Measurements from ENCODE around the gene TCERG1L.

Gene TCERG1L

DNA sequence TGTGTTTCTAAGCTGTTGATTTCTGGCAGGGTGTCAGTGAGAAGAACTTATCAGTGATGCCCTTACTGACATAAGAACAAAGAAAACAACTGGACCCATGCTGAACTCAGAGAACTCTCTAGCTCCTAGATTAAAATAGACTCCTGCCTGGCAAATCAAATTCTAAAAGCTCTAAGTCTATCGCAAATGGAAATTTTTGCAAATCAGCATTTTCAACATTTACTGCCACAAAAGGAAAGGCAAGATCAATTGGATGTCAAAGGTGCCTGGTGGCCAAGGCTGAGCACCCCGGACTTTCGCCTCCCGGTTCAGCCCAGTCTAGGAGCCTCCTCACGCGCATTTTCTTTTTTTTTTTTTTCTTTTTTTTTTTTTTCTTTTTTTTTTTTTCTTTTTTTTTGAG is 251.6 kb downstream of the TCERG1L start:
- Histone ChIP-seq H4K91ac (ENCODE audit: low read depth, low read length, poor library complexity) (no peak overlapping the region), H3K27ac (replicated peaks; ENCODE audit: low read length) (no peak overlapping the region), H2BK5ac (ENCODE audit: low read length) (no peak overlapping the region), H3K14ac (ENCODE audit: low read length) (no peak overlapping the region), H2BK12ac (ENCODE audit: low read length) (no peak overlapping the region), H3K4me3 (ENCODE audit: low read length in 2 of 2) (no peak overlapping the region), H3K36me3 (replicated peaks in 1 of 2; ENCODE audit: control insufficient read depth in 2 of 2, insufficient read depth in 2 of 2, low read length in 2 of 2) (no peaks in the 10 kb centered on the region), H2AFZ (ENCODE audit: low read length) (no peak overlapping the region), H3K4me1 (ENCODE audit: control insufficient read depth in 2 of 2, insufficient read depth in 1 of 2, low read depth in 1 of 2, low read length in 2 of 2) (no peaks in the 10 kb centered on the region), H3K4me2 (ENCODE audit: insufficient read depth, low read length, poor library complexity, severe bottlenecking) (no peak overlapping the region), H3K4ac (ENCODE audit: low read length) (no peak overlapping the region), H3K79me1 (ENCODE audit: low read depth, low read length) (no peaks in the 10 kb centered on the region), H2BK120ac (ENCODE audit: low read depth, low read length) (no peak overlapping the region), H3K9me3 (replicated peaks in 1 of 2; ENCODE audit: control insufficient read depth in 2 of 2, insufficient read depth in 1 of 2, low read depth in 1 of 2, low read length in 2 of 2) (no peaks in the 10 kb centered on the region), H3K27me3 (ENCODE audit: control insufficient read depth in 3 of 3, insufficient read depth in 3 of 3, low read depth in 1 of 3, low read length in 3 of 3) (no peaks in the 10 kb centered on the region), H3K18ac (ENCODE audit: low read length) (no peak overlapping the region), H2BK15ac (ENCODE audit: low read length) (no peak overlapping the region), H3K9ac (ENCODE audit: low read depth, low read length, poor library complexity) (no peak overlapping the region), H4K8ac (ENCODE audit: low read depth, low read length) (no peak overlapping the region), H3K23ac (ENCODE audit: low read depth, low read length, poor library complexity) (no peak overlapping the region), H2AK5ac (ENCODE audit: low read depth, low read length) (no peak overlapping the region)
- DNase-seq (ENCODE audit: low spot score), result no peak
- no CpG with 5 or more reads among the region's 6 CpGs for WGBS, 2 donors (ENCODE audit: extremely low coverage in 2 of 2, insufficient read length in 2 of 2, insufficient replicate concordance in 1 of 2)

DNA sequence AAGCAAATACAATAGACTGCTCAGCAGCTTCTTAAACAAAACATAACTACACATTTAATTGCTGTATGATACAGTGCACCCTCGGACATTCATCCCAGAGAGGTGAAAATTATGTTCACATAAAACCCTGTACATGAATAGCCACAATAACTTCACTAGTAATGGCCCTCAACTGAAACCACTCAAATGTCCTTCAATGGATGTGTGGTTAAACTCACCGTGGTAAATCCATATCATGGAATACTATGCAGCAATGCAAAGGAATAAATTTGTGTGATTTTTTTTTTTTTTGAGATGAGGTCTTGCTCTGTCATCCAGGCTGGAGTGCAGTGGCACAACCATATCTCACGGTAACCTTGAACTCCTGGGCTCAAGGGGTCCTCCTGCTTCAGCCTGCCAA is 252.7 kb downstream of the TCERG1L start:
- no peak overlapping the region for H3K23ac ChIP-seq (ENCODE audit: low read depth, low read length, poor library complexity)
- H2BK5ac ChIP-seq (ENCODE audit: low read length), result no peak overlapping the region
- H3K27ac ChIP-seq (replicated peaks; ENCODE audit: low read length), result no peak overlapping the region
- no peak for DNase-seq (ENCODE audit: low spot score)
- no peaks in the 10 kb centered on the region for H3K36me3 ChIP-seq (replicated peaks in 1 of 2; ENCODE audit: control insufficient read depth in 2 of 2, insufficient read depth in 2 of 2, low read length in 2 of 2)
- H3K27me3 ChIP-seq (ENCODE audit: control insufficient read depth in 3 of 3, insufficient read depth in 3 of 3, low read depth in 1 of 3, low read length in 3 of 3), result no peaks in the 10 kb centered on the region
- no peak overlapping the region for H3K14ac ChIP-seq (ENCODE audit: low read length)
- no peak overlapping the region for H2AK5ac ChIP-seq (ENCODE audit: low read depth, low read length)
- H3K9me3 ChIP-seq (replicated peaks in 1 of 2; ENCODE audit: control insufficient read depth in 2 of 2, insufficient read depth in 1 of 2, low read depth in 1 of 2, low read length in 2 of 2), result no peaks in the 10 kb centered on the region
- WGBS, 2 donors (ENCODE audit: extremely low coverage in 2 of 2, insufficient read length in 2 of 2, insufficient replicate concordance in 1 of 2), result no CpG with 5 or more reads among the region's 3 CpGs
- no peak overlapping the region for H2BK12ac ChIP-seq (ENCODE audit: low read length)
- no peaks in the 10 kb centered on the region for H3K79me1 ChIP-seq (ENCODE audit: low read depth, low read length)
- no peak overlapping the region for H3K4me2 ChIP-seq (ENCODE audit: insufficient read depth, low read length, poor library complexity, severe bottlenecking)
- no peak overlapping the region for H2AFZ ChIP-seq (ENCODE audit: low read length)
- H3K4ac ChIP-seq (ENCODE audit: low read length), result no peak overlapping the region
- no peak overlapping the region for H3K18ac ChIP-seq (ENCODE audit: low read length)
- H3K9ac ChIP-seq (ENCODE audit: low read depth, low read length, poor library complexity), result no peak overlapping the region
- H4K91ac ChIP-seq (ENCODE audit: low read depth, low read length, poor library complexity), result no peak overlapping the region
- no peak overlapping the region for H2BK15ac ChIP-seq (ENCODE audit: low read length)
- H2BK120ac ChIP-seq (ENCODE audit: low read depth, low read length), result no peak overlapping the region
- no peak overlapping the region for H3K4me3 ChIP-seq (ENCODE audit: low read length in 2 of 2)
- no peak overlapping the region for H4K8ac ChIP-seq (ENCODE audit: low read depth, low read length)
- no peaks in the 10 kb centered on the region for H3K4me1 ChIP-seq (ENCODE audit: control insufficient read depth in 2 of 2, insufficient read depth in 1 of 2, low read depth in 1 of 2, low read length in 2 of 2)

DNA sequence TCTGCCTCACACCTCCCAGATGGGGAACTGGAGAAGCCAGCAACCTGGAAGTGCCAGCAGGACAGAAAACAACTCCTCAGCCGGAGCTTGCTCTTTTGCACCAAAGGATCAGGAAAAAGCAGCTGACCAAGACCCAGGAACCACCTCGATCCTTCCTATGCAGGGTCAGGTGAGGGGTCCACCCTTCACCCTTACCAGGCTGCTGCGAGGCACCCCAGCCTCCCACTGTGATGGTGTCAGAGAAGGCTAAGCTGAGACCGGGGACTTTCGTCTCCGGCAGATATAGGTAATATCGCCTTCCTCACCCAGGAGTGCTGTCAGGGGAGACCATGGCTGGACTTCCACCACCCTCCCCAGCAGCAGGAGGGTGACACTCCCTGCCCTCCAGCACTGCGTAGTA is 254.7 kb downstream of the TCERG1L start:
- H3K36me3 ChIP-seq (replicated peaks in 1 of 2; ENCODE audit: control insufficient read depth in 2 of 2, insufficient read depth in 2 of 2, low read length in 2 of 2), result no peaks in the 10 kb centered on the region
- no peak overlapping the region for H2AK5ac ChIP-seq (ENCODE audit: low read depth, low read length)
- H2BK12ac ChIP-seq (ENCODE audit: low read length), result no peak overlapping the region
- H3K9me3 ChIP-seq (replicated peaks in 1 of 2; ENCODE audit: control insufficient read depth in 2 of 2, insufficient read depth in 1 of 2, low read depth in 1 of 2, low read length in 2 of 2), result no peaks in the 10 kb centered on the region
- H3K27me3 ChIP-seq (ENCODE audit: control insufficient read depth in 3 of 3, insufficient read depth in 3 of 3, low read depth in 1 of 3, low read length in 3 of 3), result no peaks in the 10 kb centered on the region
- no peak overlapping the region for H4K8ac ChIP-seq (ENCODE audit: low read depth, low read length)
- DNase-seq (ENCODE audit: low spot score), result no peak
- H3K27ac ChIP-seq (replicated peaks; ENCODE audit: low read length), result no peak overlapping the region
- no peak overlapping the region for H3K9ac ChIP-seq (ENCODE audit: low read depth, low read length, poor library complexity)
- no peak overlapping the region for H3K23ac ChIP-seq (ENCODE audit: low read depth, low read length, poor library complexity)
- H2BK5ac ChIP-seq (ENCODE audit: low read length), result no peak overlapping the region
- H3K4me3 ChIP-seq (ENCODE audit: low read length in 2 of 2), result no peak overlapping the region
- no CpG with 5 or more reads among the region's 8 CpGs for WGBS, 2 donors (ENCODE audit: extremely low coverage in 2 of 2, insufficient read length in 2 of 2, insufficient replicate concordance in 1 of 2)
- H4K91ac ChIP-seq (ENCODE audit: low read depth, low read length, poor library complexity), result no peak overlapping the region
- H3K18ac ChIP-seq (ENCODE audit: low read length), result no peak overlapping the region
- no peak overlapping the region for H2BK15ac ChIP-seq (ENCODE audit: low read length)
- H2BK120ac ChIP-seq (ENCODE audit: low read depth, low read length), result no peak overlapping the region
- no peak overlapping the region for H2AFZ ChIP-seq (ENCODE audit: low read length)
- no peak overlapping the region for H3K4me2 ChIP-seq (ENCODE audit: insufficient read depth, low read length, poor library complexity, severe bottlenecking)
- H3K4me1 ChIP-seq (ENCODE audit: control insufficient read depth in 2 of 2, insufficient read depth in 1 of 2, low read depth in 1 of 2, low read length in 2 of 2), result no peaks in the 10 kb centered on the region
- H3K79me1 ChIP-seq (ENCODE audit: low read depth, low read length), result no peaks in the 10 kb centered on the region
- no peak overlapping the region for H3K4ac ChIP-seq (ENCODE audit: low read length)
- no peak overlapping the region for H3K14ac ChIP-seq (ENCODE audit: low read length)

DNA sequence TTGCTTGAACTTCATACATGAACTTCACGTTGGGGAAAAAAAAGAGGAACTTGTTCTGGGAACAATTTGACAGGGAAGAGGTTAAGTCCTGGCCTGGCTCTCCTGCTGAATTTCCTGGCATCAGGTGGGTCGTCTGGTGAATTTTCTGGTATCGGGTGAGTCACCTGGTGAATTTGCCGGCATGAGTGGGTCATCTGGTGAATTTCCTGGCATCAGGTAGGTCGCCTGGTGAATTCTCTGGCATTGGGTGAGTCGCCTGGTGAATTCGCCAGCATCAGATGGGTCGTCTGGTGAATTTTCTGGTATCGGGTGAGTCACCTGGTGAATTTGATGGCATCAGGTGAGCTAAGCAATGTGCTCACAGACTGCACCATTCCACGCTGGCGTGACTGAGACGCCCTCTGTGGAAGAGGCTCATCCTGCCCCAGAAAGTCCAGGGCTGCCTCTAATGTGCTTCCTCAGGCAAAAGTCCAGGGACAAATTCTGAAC is 255.4 kb downstream of the TCERG1L start:
- no peaks in the 10 kb centered on the region for H3K79me1 ChIP-seq (ENCODE audit: low read depth, low read length)
- H3K9ac ChIP-seq (ENCODE audit: low read depth, low read length, poor library complexity), result no peak overlapping the region
- no peak overlapping the region for H4K8ac ChIP-seq (ENCODE audit: low read depth, low read length)
- H3K4ac ChIP-seq (ENCODE audit: low read length), result no peak overlapping the region
- no peak overlapping the region for H2BK120ac ChIP-seq (ENCODE audit: low read depth, low read length)
- H3K27ac ChIP-seq (replicated peaks; ENCODE audit: low read length), result no peak overlapping the region
- no peak overlapping the region for H2AFZ ChIP-seq (ENCODE audit: low read length)
- no peak overlapping the region for H4K91ac ChIP-seq (ENCODE audit: low read depth, low read length, poor library complexity)
- peaks cover 0 to 2% of the 10 kb centered on the region in 2 donors for H3K9me3 ChIP-seq (replicated peaks in 1 of 2; ENCODE audit: control insufficient read depth in 2 of 2, insufficient read depth in 1 of 2, low read depth in 1 of 2, low read length in 2 of 2)
- no peak overlapping the region for H2BK12ac ChIP-seq (ENCODE audit: low read length)
- H3K18ac ChIP-seq (ENCODE audit: low read length), result no peak overlapping the region
- H2BK15ac ChIP-seq (ENCODE audit: low read length), result no peak overlapping the region
- no peak for DNase-seq (ENCODE audit: low spot score)
- no peaks in the 10 kb centered on the region for H3K36me3 ChIP-seq (replicated peaks in 1 of 2; ENCODE audit: control insufficient read depth in 2 of 2, insufficient read depth in 2 of 2, low read length in 2 of 2)
- H3K23ac ChIP-seq (ENCODE audit: low read depth, low read length, poor library complexity), result no peak overlapping the region
- no peak overlapping the region for H3K14ac ChIP-seq (ENCODE audit: low read length)
- H3K4me2 ChIP-seq (ENCODE audit: insufficient read depth, low read length, poor library complexity, severe bottlenecking), result no peak overlapping the region
- no CpG with 5 or more reads among the region's 12 CpGs for WGBS, 2 donors (ENCODE audit: extremely low coverage in 2 of 2, insufficient read length in 2 of 2, insufficient replicate concordance in 1 of 2)
- no peak overlapping the region for H3K4me3 ChIP-seq (ENCODE audit: low read length in 2 of 2)
- no peaks in the 10 kb centered on the region for H3K4me1 ChIP-seq (ENCODE audit: control insufficient read depth in 2 of 2, insufficient read depth in 1 of 2, low read depth in 1 of 2, low read length in 2 of 2)
- no peak overlapping the region for H2AK5ac ChIP-seq (ENCODE audit: low read depth, low read length)
- no peaks in the 10 kb centered on the region for H3K27me3 ChIP-seq (ENCODE audit: control insufficient read depth in 3 of 3, insufficient read depth in 3 of 3, low read depth in 1 of 3, low read length in 3 of 3)
- no peak overlapping the region for H2BK5ac ChIP-seq (ENCODE audit: low read length)

Data from neuronal stem cell (in vitro differentiated cells).